Mesendoderm (in vitro differentiated cells): Measurements from ENCODE around the gene LUC7L. TPM values are rescaled to one million over a fixed set of nuclear protein-coding genes. Genes with fewer than 3 reads are reported as not detected.

Experiments used
- DNase-seq: peaks from one replicate; pipeline ENCODE4 v3.0.0; 2013
- H2AK5ac ChIP-seq: 2 replicates; pipeline ENCODE4 v1.6.1; 2013; ENCODE audit warnings: low read length, inconsistent platforms
- H2BK120ac ChIP-seq: 2 replicates; pipeline ENCODE4 v1.6.1; 2013; ENCODE audit warnings: low read depth, mild to moderate bottlenecking, low read length, moderate library complexity, mixed read lengths
- H2BK15ac ChIP-seq: replicated peaks from 2 replicates; pipeline ENCODE4 v1.6.1; 2013; ENCODE audit warnings: low read depth, mild to moderate bottlenecking, moderate library complexity
- H2BK5ac ChIP-seq: 2 replicates; pipeline ENCODE4 v1.6.1; 2013; ENCODE audit warnings: low read length, inconsistent platforms
- H3K18ac ChIP-seq: 2 replicates; pipeline ENCODE4 v1.6.1; 2013; ENCODE audit warnings: mild to moderate bottlenecking, low read length, mixed read lengths
- H3K23ac ChIP-seq: one replicate; pipeline ENCODE4 v1.6.1; 2013; ENCODE audit warnings: low read length
- H3K27ac ChIP-seq: 2 replicates; pipeline ENCODE4 v1.5.1; 2013; ENCODE audit warnings: low read depth, mild to moderate bottlenecking, inconsistent platforms, low read length, moderate library complexity
- H3K27me3 ChIP-seq: 2 replicates; pipeline ENCODE4 v1.6.1; 2013; ENCODE audit warnings: low read length, control low read depth, mild to moderate bottlenecking, inconsistent platforms; ENCODE audit not compliant: insufficient read depth, poor library complexity
- H3K36me3 ChIP-seq: 2 replicates; pipeline ENCODE4 v1.6.1; 2013; ENCODE audit warnings: low read length, inconsistent platforms; ENCODE audit not compliant: control insufficient read depth, insufficient read depth
- H3K4ac ChIP-seq: one replicate; pipeline ENCODE4 v1.6.1; 2013; ENCODE audit warnings: low read depth, mild to moderate bottlenecking, low read length, moderate library complexity
- H3K4me1 ChIP-seq: 2 replicates; pipeline ENCODE4 v1.6.1; 2013; ENCODE audit warnings: low read depth, low read length, inconsistent platforms; ENCODE audit not compliant: control insufficient read depth
- H3K4me2 ChIP-seq: 2 replicates; pipeline ENCODE4 v1.6.1; 2013; ENCODE audit warnings: low read length
- H3K4me3 ChIP-seq: 2 replicates; pipeline ENCODE4 v1.5.1; 2013; ENCODE audit warnings: mild to moderate bottlenecking, low read length
- H3K56ac ChIP-seq: one replicate; pipeline ENCODE4 v1.6.1; 2013; ENCODE audit warnings: low read length
- H3K79me1 ChIP-seq: 2 replicates; pipeline ENCODE4 v1.6.1; 2013; ENCODE audit warnings: low read length, inconsistent platforms
- H3K79me2 ChIP-seq: 2 replicates; pipeline ENCODE4 v1.6.1; 2013; ENCODE audit warnings: mild to moderate bottlenecking, low read length; ENCODE audit not compliant: control insufficient read depth, insufficient read depth
- H3K9ac ChIP-seq: 2 replicates; pipeline ENCODE4 v1.6.1; 2013; ENCODE audit warnings: low read length, inconsistent platforms
- H4K5ac ChIP-seq: one replicate; pipeline ENCODE4 v1.6.1; 2013; ENCODE audit warnings: low read length
- H4K8ac ChIP-seq: one replicate; pipeline ENCODE4 v1.6.1; 2013; ENCODE audit warnings: low read depth, mild to moderate bottlenecking, control low read depth, low read length, moderate library complexity
- WGBS: extraction: QIAGEN DNeasy Blood & Tissue Kit; methylation state at CpG from one replicate; pipeline ENCODE4 v1.1.7; 2013; ENCODE audit warnings: low lambda C conversion rate, missing lambda C conversion rate; ENCODE audit not compliant: insufficient coverage; ENCODE audit errors: extremely low coverage; 5-methylcytosine and 5-hydroxymethylcytosine counted together
- polyA plus RNA-seq, 2 experiments: library from polyadenylated mRNA; stranded (reverse); fragments of 200-250 nt; gene quantifications; one replicate each; pipeline ENCODE4 v1.2.3, GENCODE V29; 2013

Gene LUC7L, protein sequence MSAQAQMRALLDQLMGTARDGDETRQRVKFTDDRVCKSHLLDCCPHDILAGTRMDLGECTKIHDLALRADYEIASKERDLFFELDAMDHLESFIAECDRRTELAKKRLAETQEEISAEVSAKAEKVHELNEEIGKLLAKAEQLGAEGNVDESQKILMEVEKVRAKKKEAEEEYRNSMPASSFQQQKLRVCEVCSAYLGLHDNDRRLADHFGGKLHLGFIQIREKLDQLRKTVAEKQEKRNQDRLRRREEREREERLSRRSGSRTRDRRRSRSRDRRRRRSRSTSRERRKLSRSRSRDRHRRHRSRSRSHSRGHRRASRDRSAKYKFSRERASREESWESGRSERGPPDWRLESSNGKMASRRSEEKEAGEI
- 103 TPM for polyA plus RNA-seq (2013, experiment 1 of 2)
- polyA plus RNA-seq (2013, experiment 2 of 2) = 102 TPM

DNA sequence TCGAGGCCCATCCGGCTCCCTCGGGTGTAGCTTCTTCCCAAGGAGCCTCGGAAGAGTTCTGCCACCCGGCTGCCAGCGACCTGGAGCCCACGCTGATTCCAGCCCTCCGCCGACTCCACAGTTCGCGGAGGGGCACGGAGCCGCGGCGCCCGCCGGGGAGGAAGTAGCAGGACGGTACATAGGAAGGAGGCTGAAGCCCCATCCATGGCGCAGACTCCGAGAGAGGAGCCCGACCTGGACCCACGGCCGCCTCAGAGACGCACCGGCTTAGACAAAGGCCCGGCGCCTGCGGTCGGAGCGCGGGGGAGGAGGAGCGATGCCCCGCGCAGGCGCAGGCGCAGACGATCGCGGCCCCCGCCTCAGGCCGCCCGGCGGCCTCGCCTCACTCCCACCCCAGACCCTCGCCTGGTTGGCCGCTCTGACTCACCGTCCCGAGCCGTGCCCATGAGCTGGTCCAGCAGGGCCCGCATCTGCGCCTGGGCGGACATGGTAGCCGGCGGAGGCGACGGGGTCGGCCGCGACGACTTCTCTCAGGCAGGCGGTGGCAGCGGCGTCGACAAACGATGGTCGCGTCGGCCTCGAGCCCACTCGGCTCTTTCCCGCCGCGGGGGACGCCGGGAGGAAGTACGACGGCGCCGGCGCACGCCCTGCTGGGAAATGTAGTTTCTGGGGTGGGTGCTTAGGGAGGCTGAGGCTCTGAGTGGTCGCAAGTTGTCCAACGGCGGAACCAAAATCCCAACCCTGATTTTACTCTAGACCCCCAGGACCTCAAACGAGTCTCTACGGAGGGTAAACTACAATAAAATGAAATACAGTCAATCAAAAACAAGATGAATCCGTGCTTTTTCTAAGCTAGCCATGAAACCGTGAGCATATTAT is at the start of gene LUC7L:
Gene LUC7L, minus strand, starts transcription at position 598 of the 879 bp plus-strand sequence. Its CDS starts 110 bp downstream, at position 488.
- Histone ChIP-seq H2BK15ac (no peak within 1 kb of the TSS), H3K27me3 (no peaks in the 10 kb centered on the region), H3K4ac (peak within 1 kb of the TSS; percentile 97), H2BK120ac (no peak within 1 kb of the TSS), H3K4me3 (peak within 1 kb of the TSS; percentile 73), H3K56ac (peak within 1 kb of the TSS; percentile 98), H4K5ac (no peak within 1 kb of the TSS), H3K79me2 (peaks cover 37% of the 10 kb centered on the region), H3K79me1 (peaks cover 6% of the 10 kb centered on the region), H2AK5ac (no peak within 1 kb of the TSS), H3K18ac (peak within 1 kb of the TSS; percentile 98), H3K27ac (peak within 1 kb of the TSS; percentile 97), H2BK5ac (peak within 1 kb of the TSS; percentile 92), H3K4me1 (peaks cover 2% of the 10 kb centered on the region), H3K9ac (peak within 1 kb of the TSS; percentile 90), H3K23ac (peak within 1 kb of the TSS; percentile 86), H3K4me2 (peak within 1 kb of the TSS; percentile 35), H4K8ac (peak within 1 kb of the TSS; percentile 98), H3K36me3 (peaks cover 5% of the 10 kb centered on the region)
- no CpG with 5 or more reads among the region's 88 CpGs for WGBS
- peak; percentile 94 for DNase-seq

- Histone ChIP-seq H3K4me3 (no peak overlapping the region), H3K4me2 (no peak overlapping the region), H3K9ac (no peak overlapping the region), H2BK15ac (no peak overlapping the region), H2BK120ac (no peak overlapping the region), H3K79me2 (no peaks in the 10 kb centered on the region), H3K18ac (no peak overlapping the region), H3K4me1 (no peaks in the 10 kb centered on the region), H4K8ac (no peak overlapping the region), H2AK5ac (no peak overlapping the region), H3K23ac (no peak overlapping the region), H3K56ac (no peak overlapping the region), H3K36me3 (no peaks in the 10 kb centered on the region), H3K79me1 (no peaks in the 10 kb centered on the region), H3K27me3 (peaks cover 3% of the 10 kb centered on the region), H3K27ac (no peak overlapping the region), H3K4ac (no peak overlapping the region), H4K5ac (no peak overlapping the region), H2BK5ac (no peak overlapping the region)
- DNase-seq = peak; percentile 72
- WGBS = no CpG with 5 or more reads among the region's 6 CpGs
Observed at GRCh38 chr16:278863-279366, 49.7 kb upstream of the LUC7L start.

- no peak for DNase-seq
- H3K4me1 ChIP-seq = no peaks in the 10 kb centered on the region
- H4K5ac ChIP-seq = no peak overlapping the region
- H2BK5ac ChIP-seq = no peak overlapping the region
- no peak overlapping the region for H2BK15ac ChIP-seq
- H3K56ac ChIP-seq = no peak overlapping the region
- no peak overlapping the region for H3K4me3 ChIP-seq
- H2BK120ac ChIP-seq = no peak overlapping the region
- no peaks in the 10 kb centered on the region for H3K79me2 ChIP-seq
- WGBS = no CpG with 5 or more reads among the region's 20 CpGs
- H3K27me3 ChIP-seq = peaks cover 3% of the 10 kb centered on the region
- H3K4ac ChIP-seq = no peak overlapping the region
- no peak overlapping the region for H3K4me2 ChIP-seq
- no peak overlapping the region for H3K23ac ChIP-seq
- no peak overlapping the region for H3K9ac ChIP-seq
- no peaks in the 10 kb centered on the region for H3K79me1 ChIP-seq
- no peak overlapping the region for H3K18ac ChIP-seq
- no peak overlapping the region for H2AK5ac ChIP-seq
- no peak overlapping the region for H3K27ac ChIP-seq
- H4K8ac ChIP-seq = no peak overlapping the region
- no peaks in the 10 kb centered on the region for H3K36me3 ChIP-seq
Observed at GRCh38 chr16:276426-277077, 47.3 kb upstream of the LUC7L start.

DNA sequence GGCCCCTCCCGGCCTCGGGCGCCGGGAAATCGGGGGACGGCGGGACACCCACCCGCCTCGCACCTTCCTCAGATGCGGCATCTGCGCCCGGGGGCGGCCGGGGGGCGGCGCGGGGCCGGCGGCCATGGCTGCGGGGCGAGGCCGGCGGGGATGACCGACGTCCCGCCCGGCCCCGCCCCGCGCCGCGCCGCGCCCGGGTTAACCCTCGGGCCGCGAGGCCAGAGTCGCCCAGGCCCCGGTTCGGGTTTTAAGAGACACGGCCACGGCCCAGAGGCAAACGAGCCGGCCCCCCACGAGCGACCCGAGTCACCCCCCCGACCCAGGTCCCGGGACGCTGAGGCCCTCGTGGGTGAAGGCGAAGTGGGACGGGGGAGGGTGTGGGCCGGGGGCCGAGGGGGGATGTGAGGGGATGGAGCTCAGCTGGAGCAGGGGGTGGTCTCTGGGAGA is 46.6 kb upstream of the LUC7L start, which contains the start of gene RGS11:
Gene RGS11, minus strand, starts transcription at position 159 of the 447 bp plus-strand sequence. Its CDS starts 33 bp downstream, at position 126.
- Histone ChIP-seq H2BK15ac (no peak within 1 kb of the TSS), H3K4me3 (no peak within 1 kb of the TSS), H3K23ac (no peak within 1 kb of the TSS), H3K4ac (no peak within 1 kb of the TSS), H3K36me3 (no peaks in the 10 kb centered on the region), H2BK5ac (no peak within 1 kb of the TSS), H3K4me1 (no peaks in the 10 kb centered on the region), H2BK120ac (no peak within 1 kb of the TSS), H3K27me3 (peaks cover 3% of the 10 kb centered on the region), H4K5ac (no peak within 1 kb of the TSS), H3K79me1 (no peaks in the 10 kb centered on the region), H2AK5ac (no peak within 1 kb of the TSS), H3K18ac (no peak within 1 kb of the TSS), H4K8ac (no peak within 1 kb of the TSS), H3K27ac (no peak within 1 kb of the TSS), H3K79me2 (no peaks in the 10 kb centered on the region), H3K4me2 (peak within 1 kb of the TSS; percentile 87), H3K56ac (peak within 1 kb of the TSS; percentile 74), H3K9ac (peak within 1 kb of the TSS; percentile 51)
- DNase-seq = no peak
- no CpG with 5 or more reads among the region's 56 CpGs for WGBS

DNA sequence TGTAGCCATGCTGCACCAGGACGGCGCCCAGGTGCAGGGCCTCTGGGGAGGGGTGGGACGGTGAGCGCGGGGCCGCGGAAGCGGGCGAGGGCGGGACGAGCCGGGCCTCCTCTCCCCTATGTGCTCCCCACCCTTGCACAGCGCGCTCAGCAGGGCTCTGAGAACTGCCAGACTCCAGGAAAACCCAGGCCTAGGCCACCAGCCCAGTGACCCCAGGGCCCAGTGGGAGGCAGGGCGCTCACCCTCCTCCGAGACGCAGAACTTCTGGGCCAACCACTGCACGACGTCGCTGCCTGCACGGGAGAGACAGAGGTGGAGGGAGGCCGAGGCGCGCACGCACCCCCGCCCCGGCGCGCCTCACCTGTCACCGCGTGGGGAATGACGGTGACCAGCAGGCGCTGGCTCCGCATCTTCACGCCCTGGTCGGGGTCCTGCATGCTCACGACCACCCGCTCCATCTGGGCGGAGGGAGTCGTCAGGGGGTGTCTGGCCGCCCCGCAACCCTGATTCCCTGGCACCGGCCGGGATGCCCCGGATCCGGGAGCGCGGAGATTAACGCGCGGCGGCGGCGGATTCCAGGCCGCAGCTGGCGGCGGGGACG is 45.9 kb upstream of the LUC7L start:
- no peak overlapping the region for H3K23ac ChIP-seq
- H3K9ac ChIP-seq = peak overlapping the region; percentile 51
- H3K79me1 ChIP-seq = no peaks in the 10 kb centered on the region
- no peaks in the 10 kb centered on the region for H3K36me3 ChIP-seq
- no CpG with 5 or more reads among the region's 58 CpGs for WGBS
- H3K4me1 ChIP-seq = no peaks in the 10 kb centered on the region
- no peak overlapping the region for H3K18ac ChIP-seq
- no peak overlapping the region for H2AK5ac ChIP-seq
- no peaks in the 10 kb centered on the region for H3K79me2 ChIP-seq
- H3K4me3 ChIP-seq = no peak overlapping the region
- H3K4ac ChIP-seq = no peak overlapping the region
- no peak overlapping the region for H2BK120ac ChIP-seq
- no peak overlapping the region for H2BK15ac ChIP-seq
- H2BK5ac ChIP-seq = no peak overlapping the region
- no peak overlapping the region for H3K27ac ChIP-seq
- no peak overlapping the region for H4K8ac ChIP-seq
- no peak for DNase-seq
- H3K27me3 ChIP-seq = peaks cover 3% of the 10 kb centered on the region
- H3K56ac ChIP-seq = peak overlapping the region; percentile 74
- H3K4me2 ChIP-seq = peak overlapping the region; percentile 87
- no peak overlapping the region for H4K5ac ChIP-seq
